DMS 273 treated with DMSO at 0.1 percent for 48 hours (cell line): ENCODE measurements around the gene LYRM2.
A peak's percentile ranks its signal among the peaks of the same experiment; 100 is the strongest.

ENCODE experiments used
- DNase-seq: peaks from one replicate; lab custom pipeline; 2025; lab: John Stamatoyannopoulos, UW

LYRM2 gene, protein sequence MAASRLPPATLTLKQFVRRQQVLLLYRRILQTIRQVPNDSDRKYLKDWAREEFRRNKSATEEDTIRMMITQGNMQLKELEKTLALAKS

DNA sequence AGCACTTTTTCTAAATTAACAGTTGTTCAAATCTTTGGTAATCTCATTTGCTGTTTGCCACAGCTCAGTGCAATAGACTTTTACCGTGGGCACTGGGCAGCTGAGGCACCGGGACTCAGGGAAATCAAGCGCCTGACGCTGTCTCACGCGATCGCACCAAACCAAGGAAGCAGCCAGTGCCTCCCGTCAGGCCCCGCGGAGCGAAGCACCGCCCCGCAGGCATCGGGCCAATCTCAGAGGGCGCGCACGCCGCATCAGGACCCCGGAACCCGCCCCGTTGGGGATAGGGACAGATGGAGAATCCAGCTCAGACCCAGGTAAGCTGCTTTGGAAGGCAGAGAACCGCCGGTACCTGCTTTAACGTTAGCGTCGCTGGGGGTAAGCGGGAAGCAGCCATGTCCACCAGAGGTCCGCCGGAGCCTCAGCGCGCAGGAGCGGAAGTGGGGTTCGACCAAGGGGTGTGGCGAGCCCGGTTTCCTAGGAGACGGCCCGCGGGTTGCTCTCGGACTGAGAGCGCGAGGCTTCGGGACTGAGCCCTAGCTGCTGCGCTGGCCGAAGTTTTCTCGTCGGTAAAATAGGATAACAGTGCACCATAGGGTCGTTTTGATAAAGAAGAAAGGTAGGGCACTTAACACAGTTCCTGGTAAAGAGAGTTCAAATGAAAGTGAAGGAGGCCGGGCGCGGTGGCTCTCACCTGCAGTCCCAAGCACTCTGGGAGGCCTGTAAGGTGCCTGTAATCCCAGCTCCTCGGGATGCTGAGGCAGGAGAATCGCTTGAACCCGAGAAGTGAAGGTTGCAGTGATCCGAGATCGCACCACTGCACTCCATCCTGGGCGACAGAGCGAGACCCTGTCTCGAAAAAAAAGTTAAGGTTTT lies at the start of gene LYRM2:
LYRM2 (minus strand) TSS at position 428 of the 876 bp plus-strand sequence; CDS start at position 397, 31 bp downstream.
- DNase-seq, result peak; percentile 73

- no peak for DNase-seq
Measured at GRCh38 chr6:89688328-89688727, 49.8 kb upstream of the LYRM2 start.

DNA sequence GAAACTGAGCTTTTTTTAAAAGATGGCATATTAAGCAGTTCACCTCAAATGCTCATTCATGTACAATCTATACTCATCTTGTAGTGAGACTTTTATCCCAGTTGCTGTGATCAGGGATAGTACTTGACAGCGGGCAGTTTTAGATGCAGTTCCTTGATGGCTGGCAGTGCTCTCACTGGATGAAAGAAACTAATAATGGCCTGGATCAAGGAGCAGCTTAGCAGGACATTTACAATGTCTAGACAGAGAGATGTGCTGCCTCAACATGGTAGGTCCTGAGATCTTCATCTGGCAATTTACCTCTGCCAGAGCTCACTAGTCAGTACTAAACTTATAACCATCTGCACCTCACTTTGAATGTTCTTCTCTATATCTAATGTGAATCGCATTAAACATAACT lies 46.8 kb upstream of the LYRM2 start:
- no peak for DNase-seq

DNA sequence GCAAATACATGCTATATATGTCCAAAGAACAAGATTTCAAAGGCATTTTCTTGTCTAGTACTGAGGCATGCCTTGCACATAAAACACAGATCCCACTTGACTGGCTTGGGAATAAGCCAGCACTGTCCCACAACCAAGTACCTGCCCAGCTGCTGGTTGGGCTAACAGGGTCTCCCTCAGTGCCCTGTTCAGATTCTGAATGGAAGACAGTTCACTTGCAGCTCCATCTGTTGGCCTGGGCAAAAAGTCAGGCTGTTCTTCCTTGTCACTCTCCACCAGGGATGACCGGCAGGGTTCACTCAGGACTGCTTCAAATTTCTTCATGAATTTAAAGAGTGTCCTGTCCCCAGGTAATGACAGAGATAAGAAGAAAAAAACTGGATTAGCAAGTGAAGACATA lies 44.4 kb upstream of the LYRM2 start:
- DNase-seq, result no peak

DNA sequence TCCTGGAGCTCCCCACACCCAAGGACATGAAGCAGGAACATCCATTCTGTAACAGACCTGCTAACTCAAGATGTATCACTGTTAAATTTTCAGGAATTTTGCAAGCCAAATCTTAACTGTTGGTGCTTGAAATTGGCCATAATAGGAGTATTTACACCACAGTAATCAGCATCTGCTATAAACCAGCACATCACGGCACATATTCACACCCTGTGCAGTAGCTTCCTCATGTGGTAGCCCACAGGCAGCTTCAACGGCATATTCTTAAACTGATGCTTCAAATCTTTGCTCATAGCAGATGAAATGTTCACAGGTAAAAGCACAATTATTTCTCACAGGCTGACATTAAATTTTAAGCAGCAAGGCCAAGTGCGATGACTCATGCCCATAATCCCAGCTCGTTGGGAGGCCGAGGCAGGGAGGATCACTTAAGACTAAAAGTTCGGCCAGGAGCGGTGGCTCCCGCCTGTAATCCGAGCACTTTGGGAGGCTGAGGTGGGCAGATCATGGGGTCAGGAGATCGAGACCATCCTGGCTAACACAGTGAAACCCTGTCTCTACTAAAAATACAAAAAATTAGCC lies 43.5 kb upstream of the LYRM2 start:
- DNase-seq, result no peak

- DNase-seq, result no peak
Measured at GRCh38 chr6:89680551-89680950, 42.0 kb upstream of the LYRM2 start.

GRCh38 chr6:89680150-89680549 lies 41.6 kb upstream of the LYRM2 start:
- DNase-seq, result no peak

GRCh38 chr6:89679215-89680120 lies 40.9 kb upstream of the LYRM2 start:
- DNase-seq, result no peak

DNA sequence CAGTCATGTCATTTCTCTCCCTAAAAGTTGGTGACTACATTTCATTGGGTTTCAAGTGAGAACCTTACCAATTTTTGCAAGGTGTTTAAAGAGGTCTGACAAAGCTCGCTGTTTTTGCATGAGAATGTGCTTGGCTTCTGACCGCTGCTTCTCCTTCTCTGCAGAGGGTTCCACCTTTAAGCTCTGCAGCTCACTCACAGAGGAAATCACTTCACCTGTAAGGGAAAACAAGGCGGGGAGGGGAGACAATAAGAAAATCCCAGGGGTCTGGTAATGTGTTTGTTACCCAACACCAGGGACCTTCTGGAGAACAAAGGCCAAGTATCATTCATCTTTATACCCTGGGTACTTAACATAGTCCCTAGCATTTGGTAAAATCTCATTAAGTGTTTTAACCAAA lies 40.0 kb upstream of the LYRM2 start:
- no peak for DNase-seq

GRCh38 chr6:89675949-89676748 lies 37.6 kb upstream of the LYRM2 start:
- no peak for DNase-seq

- no peak for DNase-seq
Measured at GRCh38 chr6:89670935-89671565, 32.5 kb upstream of the LYRM2 start.

- no peak for DNase-seq
Measured at GRCh38 chr6:89669002-89669401, 30.5 kb upstream of the LYRM2 start.

DNA sequence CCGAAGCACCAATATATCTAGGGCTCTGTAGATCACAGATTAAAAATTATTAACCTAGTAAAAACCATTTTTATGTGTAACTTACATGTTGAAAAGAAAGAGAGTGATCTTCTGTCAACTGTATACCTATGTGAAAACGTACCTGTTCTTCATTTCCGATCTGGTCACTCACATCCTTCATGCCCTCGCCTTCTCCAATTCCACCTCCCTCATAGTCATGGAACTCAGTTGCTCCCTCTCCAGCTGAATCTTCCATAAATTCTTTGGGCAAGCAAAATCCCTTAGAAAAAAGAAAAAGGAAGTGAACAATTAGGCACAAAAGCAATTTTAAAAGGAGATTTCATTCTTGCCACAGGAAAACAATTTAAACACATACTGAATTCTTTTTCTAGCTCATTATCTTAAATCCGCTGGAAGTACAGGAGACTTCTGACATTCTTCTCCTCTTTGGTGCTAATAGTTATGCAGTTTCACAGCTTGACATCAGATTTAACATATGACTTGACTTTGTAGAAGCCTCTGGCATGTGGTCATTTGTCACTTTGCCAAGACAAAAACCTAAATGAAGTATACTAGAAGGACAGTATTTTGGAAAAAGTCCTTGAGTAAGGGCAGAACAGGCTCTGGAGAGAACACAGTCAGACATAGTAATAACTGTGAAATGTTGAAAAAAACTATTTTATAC lies 29.5 kb upstream of the LYRM2 start:
- no peak for DNase-seq

GRCh38 chr6:89662659-89663223 lies 24.2 kb upstream of the LYRM2 start:
- DNase-seq, result no peak

GRCh38 chr6:89661559-89661958 lies 23.0 kb upstream of the LYRM2 start:
- DNase-seq, result no peak

- no peak for DNase-seq
Measured at GRCh38 chr6:89660981-89661380, 22.4 kb upstream of the LYRM2 start.

- DNase-seq, result no peak
Measured at GRCh38 chr6:89657445-89658158, 19.1 kb upstream of the LYRM2 start.

- no peak for DNase-seq
Measured at GRCh38 chr6:89655122-89655521, 16.6 kb upstream of the LYRM2 start.

- DNase-seq, result no peak
Measured at GRCh38 chr6:89650579-89650978, 12.0 kb upstream of the LYRM2 start.
